ENCODE results near the gene FAS.

DNA sequence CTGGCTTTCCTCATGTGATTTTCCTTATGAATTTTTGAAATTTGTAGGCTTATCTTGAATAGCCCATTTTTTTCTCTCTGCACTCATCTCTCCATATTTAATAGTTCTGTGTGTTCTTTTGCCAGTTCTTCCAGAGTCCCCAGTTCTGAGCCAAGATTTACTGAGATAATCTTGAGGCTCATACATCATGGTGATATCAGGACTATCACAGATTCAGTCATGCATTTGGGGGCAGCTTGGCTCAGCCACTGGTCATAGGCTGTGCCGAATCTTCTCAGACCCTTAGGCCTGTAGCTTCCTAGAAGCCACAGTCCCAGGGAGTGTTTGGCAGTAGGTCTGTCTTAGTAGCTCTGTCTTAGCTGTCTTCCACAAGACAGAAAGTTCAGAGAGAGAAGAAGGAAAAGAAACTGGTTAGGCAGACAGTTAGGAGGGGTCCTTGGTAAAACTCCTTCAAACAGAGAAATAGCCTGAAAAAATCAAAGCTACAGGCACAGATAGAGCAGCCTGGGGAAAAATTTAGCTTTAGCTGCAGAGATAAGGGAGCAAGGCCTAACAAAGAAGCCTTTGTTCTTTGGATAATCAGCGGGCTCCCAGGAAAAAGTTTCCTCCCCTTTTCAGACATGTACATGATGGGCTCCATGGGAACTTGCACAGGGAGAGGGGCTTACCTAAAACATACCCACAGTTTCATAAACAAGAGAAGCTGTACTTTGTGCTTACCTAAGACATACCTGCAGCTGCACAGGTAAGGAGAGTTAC is 29.1 kb downstream of the FAS start:
- TF ChIP-seq CTCF (IDR thresholded peaks at IDR 0.05) (no peak), POLR2A (IDR thresholded peaks at IDR 0.05) (no peak)

Measured in heart left ventricle (tissue), 13 donors.